Measurements from ENCODE around the gene TUBGCP4. TPM values are rescaled to one million over a fixed set of nuclear protein-coding genes. Genes with fewer than 3 reads are reported as not detected.

Gene TUBGCP4
- total and polyA plus RNA-seq, 9 of the 15 experiments (the other 6 are each of a cell fraction or from before 2014, with no cell fraction given): 10.7 to 50.2 (median 29.6) TPM

- H3K27me3 ChIP-seq (ENCODE audit: control insufficient read depth in 2 of 2, insufficient read depth in 2 of 2, low read length in 2 of 2): no peaks in the 10 kb centered on the region
- ATAC-seq (no peak), FAIRE-seq (no peak), DNase-seq (ENCODE audit: extremely low read depth in 1 of 4, low spot score in 3 of 4) (no peak)
- no peaks in the 10 kb centered on the region for H3K9me3 ChIP-seq (replicated peaks; ENCODE audit: control insufficient read depth, insufficient read depth, low read depth, low read length)
- in situ Hi-C loops (cut with MboI): loop anchor here (25.0 kb wide), 2 partner anchors 151 to 251 kb away; partner anchors contain the start of genes CKMT1A, CKMT1B and PPIP5K1
- WGBS (ENCODE audit: insufficient coverage, low coverage, missing lambda C conversion rate): 81% methylated on average over 7 of the region's 7 CpGs
- no peak overlapping the region for H2AFZ ChIP-seq (ENCODE audit: low read depth, low read length)
- H3K9me1 ChIP-seq (ENCODE audit: control insufficient read depth, insufficient read depth, low read length): no peaks in the 10 kb centered on the region
- peaks cover 34% of the 10 kb centered on the region; the same call in 2 of the 3 replicates for H3K36me3 ChIP-seq (ENCODE audit: control insufficient read depth, insufficient read depth, low read length)
- peaks cover 3 to 20% of the 10 kb centered on the region in 2 experiments; a peak in 3 of 5 replicates for H3K4me1 ChIP-seq (replicated peaks in 1 of 2; ENCODE audit: control insufficient read depth in 2 of 2, insufficient read depth in 2 of 2, low read length in 2 of 2)
- TF ChIP-seq MTA2 (IDR thresholded peaks at IDR 0.05; ENCODE audit: low read depth) (no peak), ZNF785 (CRISPR knock-in tag; IDR thresholded peaks at IDR 0.05) (no peak)
- intact Hi-C loops (cut with micrococcal nuclease): no loop called here
- H3K4me2 ChIP-seq (ENCODE audit: insufficient read depth, low read length): no peak overlapping the region
- no peak overlapping the region for H3K4me3 ChIP-seq
- no peak overlapping the region for H3K9ac ChIP-seq (ENCODE audit: insufficient read depth in 1 of 2, low read depth in 2 of 2, low read length in 2 of 2)
- H3K79me2 ChIP-seq (ENCODE audit: control insufficient read depth, insufficient read depth, low read length): no peaks in the 10 kb centered on the region
- no peaks in the 10 kb centered on the region for H4K20me1 ChIP-seq (replicated peaks; ENCODE audit: control insufficient read depth, insufficient read depth, low read length)
- no peak overlapping the region for H3K27ac ChIP-seq (ENCODE audit: extremely low read depth, low read depth, low read length)
- CTCF ChIA-PET (ENCODE audit: low intra/inter-chr PET ratio): no interaction called here
- POLR2A ChIA-PET: no interaction called here
- no TSS peak for BruUV-seq (replicated peaks)
Measured at GRCh38 chr15:43436395-43436794, 65.5 kb downstream of the TUBGCP4 start.

GRCh38 chr15:43439268-43439667 lies 68.4 kb downstream of the TUBGCP4 start:
- Histone ChIP-seq H3K36me3 (ENCODE audit: control insufficient read depth, insufficient read depth, low read length) (peaks cover 18% of the 10 kb centered on the region; the same call in 2 of the 3 replicates), H3K79me2 (ENCODE audit: control insufficient read depth, insufficient read depth, low read length) (no peaks in the 10 kb centered on the region), H2AFZ (ENCODE audit: low read depth, low read length) (no peak overlapping the region), H3K4me2 (ENCODE audit: insufficient read depth, low read length) (no peak overlapping the region), H3K4me3 (no peak overlapping the region), H3K9me1 (ENCODE audit: control insufficient read depth, insufficient read depth, low read length) (no peaks in the 10 kb centered on the region), H3K9ac (ENCODE audit: insufficient read depth in 1 of 2, low read depth in 2 of 2, low read length in 2 of 2) (no peak overlapping the region), H4K20me1 (replicated peaks; ENCODE audit: control insufficient read depth, insufficient read depth, low read length) (no peaks in the 10 kb centered on the region), H3K27ac (ENCODE audit: extremely low read depth, low read depth, low read length) (no peak overlapping the region), H3K9me3 (replicated peaks; ENCODE audit: control insufficient read depth, insufficient read depth, low read depth, low read length) (no peaks in the 10 kb centered on the region), H3K4me1 (replicated peaks in 1 of 2; ENCODE audit: control insufficient read depth in 2 of 2, insufficient read depth in 2 of 2, low read length in 2 of 2) (peaks cover 3 to 8% of the 10 kb centered on the region in 2 experiments; a peak in 3 of 5 replicates), H3K27me3 (ENCODE audit: control insufficient read depth in 2 of 2, insufficient read depth in 2 of 2, low read length in 2 of 2) (no peaks in the 10 kb centered on the region)
- POLR2A ChIA-PET: interaction anchor here (0.6 kb wide), 1 partner anchor 327 kb away, joined by 3 read pairs; no protein-coding TSS in a partner anchor
- DNase-seq (ENCODE audit: extremely low read depth in 1 of 4, low spot score in 3 of 4) (no peak), ATAC-seq (no peak), FAIRE-seq (no peak)
- no TSS peak for BruUV-seq (replicated peaks)
- CTCF ChIA-PET (ENCODE audit: low intra/inter-chr PET ratio): no interaction called here
- intact Hi-C loops (cut with micrococcal nuclease) (no loop called here), in situ Hi-C loops (cut with MboI) (loop anchor here (25.0 kb wide), 2 partner anchors 148 to 248 kb away; partner anchors contain the start of genes CKMT1A, CKMT1B and PPIP5K1)
- 40% methylated on average over 3 of the region's 3 CpGs for WGBS (ENCODE audit: insufficient coverage, low coverage, missing lambda C conversion rate)
- TF ChIP-seq PATZ1 (CRISPR knock-in tag; IDR thresholded peaks at IDR 0.05; ENCODE audit: borderline replicate concordance) (no peak), CUX1 (CRISPR knock-in tag; IDR thresholded peaks at IDR 0.05) (no peak), FOXP4 (CRISPR knock-in tag; IDR thresholded peaks at IDR 0.05; ENCODE audit: borderline replicate concordance) (no peak)

All from K562 (cell line).